Embryonic facial prominence (tissue), 1 donor: Measurements from ENCODE around the gene PRADC1.

Experiments
- DNase-seq: peaks from one replicate; pipeline ENCODE4 v3.0.0-alpha.2; 2016; ENCODE audit errors: extremely low spot score

The PRADC1 gene

DNA sequence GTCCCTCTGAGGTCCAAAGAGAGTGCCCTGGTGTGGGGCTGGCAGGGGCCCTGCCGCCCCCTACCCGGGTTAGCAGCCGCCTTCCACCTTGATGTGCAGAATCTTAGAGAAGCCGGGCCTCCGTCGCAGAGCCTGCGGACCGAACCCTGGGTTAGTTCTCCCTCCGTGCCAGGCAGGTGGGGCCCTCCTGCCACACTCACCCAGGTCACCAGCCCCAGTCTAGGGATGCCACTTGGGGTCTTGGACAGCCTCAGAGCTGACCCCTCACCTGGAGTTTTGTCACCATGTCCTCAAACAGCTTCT lies 25.8 kb upstream of the PRADC1 start:
- no peak for DNase-seq

DNA sequence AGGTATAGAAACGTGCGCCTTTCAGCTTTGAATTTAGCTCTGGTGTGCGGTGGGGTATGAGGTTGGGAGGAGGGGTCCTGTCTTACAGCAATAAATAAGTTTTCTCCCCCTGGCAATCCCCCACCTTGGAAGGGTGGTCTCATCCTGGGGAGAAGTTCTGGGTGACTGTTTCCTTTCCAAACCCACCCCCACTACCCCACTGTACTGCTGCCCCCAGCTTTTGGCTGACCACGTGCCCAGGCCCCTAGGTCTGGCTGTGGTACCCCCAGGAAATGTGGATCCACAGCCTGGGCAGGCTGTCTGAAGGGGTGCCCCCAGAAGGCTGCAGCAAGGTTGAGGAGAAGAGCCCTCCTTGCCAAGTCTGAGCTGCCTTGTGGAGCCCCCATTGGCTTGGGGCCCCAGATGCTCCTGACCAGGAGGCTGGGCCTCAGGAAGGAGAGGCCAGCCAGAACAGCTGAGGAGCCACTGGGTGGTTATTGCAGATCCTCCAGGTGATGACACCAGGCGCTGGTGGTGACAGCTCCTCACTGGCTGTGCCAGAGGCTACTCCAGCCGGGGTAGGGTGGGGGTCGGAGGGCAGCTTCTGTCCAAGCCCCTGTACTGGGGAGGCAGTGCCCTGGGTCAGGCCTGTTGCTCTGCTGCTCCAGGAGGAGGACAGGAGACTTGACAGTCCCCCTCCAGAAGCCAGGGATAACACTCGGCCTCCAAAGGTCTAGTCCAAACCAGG lies 25.3 kb upstream of the PRADC1 start:
- DNase-seq: no peak

DNA sequence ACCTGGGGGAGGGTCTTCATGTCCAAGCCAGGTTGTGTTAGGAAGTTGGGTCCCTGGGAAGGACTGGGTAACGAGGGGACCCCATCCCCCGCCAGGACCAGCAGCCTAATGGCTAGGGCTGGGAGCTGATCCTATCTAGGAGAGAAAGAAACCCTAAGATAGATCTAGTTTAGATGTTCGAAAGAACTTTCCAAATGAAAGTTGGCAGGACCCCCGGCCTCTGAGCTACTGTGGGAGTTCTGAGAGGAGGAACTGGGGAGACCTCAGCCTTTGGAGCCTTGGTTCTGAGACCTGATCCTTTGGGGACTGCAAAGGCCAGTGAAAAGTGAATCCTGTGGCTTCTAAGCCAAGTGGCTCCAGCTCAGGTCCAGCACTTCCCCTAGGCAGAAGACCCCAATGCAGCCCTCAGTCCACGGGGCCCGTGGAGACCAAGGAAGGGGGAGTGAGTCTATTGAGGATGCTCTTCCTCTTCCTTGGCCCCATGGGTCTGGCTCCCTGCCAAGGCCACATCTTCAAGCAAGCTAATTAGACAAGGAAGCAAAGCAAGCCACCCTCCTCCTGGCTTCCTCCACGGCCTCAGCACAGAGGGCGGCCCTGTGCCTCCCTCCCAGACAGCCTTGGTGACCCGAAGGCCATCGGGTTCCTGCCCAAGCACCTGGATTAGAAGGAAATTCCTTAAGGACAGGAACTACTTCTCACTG lies 24.5 kb upstream of the PRADC1 start:
- DNase-seq: no peak

DNA sequence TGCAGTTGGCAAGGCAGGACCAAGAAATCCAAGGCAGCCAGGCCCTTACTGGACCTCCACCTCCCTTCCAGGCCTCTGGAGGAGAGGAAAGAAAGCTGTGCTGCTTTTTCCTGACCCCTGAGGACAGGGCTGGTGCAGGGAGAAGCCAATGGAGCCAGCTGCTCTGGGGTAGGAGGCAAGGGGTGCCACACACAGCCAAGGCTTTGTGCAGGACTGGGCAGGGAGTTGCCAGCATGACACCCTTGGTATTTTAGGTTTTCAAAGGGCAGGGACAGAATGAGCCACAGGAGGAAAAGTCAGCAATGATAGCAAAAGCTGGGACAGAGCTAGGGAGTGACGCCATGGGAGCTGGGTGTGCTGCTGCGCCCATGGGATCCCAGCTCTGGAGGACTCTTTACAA lies 24.0 kb upstream of the PRADC1 start:
- no peak for DNase-seq

DNA sequence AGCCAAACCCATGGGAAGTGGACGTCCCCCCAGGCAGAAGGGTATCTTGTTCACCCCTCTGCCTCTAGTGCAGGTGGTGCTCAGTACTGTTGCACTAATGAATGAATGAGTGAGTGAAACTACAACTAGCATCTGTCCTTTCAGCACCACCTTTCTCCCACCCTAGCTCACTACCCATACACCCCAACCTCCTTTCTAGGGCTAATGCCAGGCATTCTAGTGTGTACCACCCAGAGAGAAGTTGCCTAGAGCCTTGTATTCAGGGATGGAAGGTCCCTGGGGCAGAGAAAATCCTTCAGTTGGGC lies 23.5 kb upstream of the PRADC1 start:
- no peak for DNase-seq

DNA sequence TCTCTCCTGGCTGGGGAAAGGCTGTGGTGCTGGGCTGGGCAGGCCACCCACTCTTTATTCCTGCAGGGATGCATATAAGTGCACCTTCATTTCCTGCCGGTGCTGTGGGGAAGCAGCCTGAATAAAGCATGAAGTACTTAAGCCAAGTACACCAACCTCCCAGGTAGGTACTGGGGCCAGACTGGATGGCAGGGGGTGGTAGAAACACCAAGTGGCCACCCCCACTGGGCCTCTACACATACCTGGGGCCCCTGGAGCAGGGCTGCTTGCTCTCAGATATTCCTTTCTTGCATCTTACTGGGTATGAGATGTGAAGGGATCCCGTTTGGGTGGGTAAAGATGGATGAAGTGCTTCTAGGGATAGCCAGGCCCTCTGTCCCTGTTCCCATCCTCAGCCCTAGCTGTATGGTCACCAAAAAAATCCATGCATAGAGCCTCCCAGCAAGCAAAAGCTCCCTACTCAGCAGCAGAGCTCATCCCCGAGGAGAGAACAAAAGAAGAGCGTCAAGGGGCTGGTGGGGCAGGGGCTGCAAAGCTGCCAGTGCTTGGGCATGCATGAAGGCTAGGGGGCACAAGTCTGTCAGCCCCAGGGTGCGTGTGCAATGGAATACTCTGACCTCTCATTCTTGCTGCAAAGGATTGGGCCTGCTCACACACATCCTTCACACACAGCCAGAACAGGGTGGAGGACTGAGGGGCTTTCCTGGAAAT lies 23.0 kb upstream of the PRADC1 start:
- no peak for DNase-seq

DNA sequence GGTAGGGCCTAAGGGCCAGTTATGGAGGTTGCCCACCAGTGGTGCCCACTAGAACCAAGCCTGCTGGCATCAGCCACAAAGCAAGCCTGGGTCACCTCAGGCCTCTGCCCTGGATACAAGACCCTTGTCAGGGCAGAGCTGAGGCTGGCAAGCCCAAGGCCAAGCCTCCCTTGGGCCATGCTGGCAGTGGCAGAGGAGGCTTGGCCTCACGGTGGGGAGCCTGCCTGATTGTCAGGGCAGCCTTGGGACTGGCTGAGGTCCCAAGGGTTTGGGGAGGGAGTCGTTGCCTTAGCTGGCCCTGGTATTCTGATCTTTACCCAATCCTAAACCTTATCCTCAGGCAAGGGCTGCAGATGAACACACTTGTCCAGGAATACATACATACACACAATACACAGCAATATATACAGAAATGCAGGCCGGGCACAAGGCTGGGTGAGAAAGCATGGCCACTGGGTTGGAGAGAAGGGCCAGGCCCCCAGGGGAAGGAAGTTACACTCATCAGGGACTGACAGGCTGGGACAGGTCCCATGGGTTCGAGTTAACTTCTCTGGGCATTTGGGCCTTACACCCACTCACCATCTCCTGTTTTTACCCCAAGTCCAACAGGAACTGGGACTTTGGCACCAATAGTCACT lies 22.1 kb upstream of the PRADC1 start:
- no peak for DNase-seq

DNA sequence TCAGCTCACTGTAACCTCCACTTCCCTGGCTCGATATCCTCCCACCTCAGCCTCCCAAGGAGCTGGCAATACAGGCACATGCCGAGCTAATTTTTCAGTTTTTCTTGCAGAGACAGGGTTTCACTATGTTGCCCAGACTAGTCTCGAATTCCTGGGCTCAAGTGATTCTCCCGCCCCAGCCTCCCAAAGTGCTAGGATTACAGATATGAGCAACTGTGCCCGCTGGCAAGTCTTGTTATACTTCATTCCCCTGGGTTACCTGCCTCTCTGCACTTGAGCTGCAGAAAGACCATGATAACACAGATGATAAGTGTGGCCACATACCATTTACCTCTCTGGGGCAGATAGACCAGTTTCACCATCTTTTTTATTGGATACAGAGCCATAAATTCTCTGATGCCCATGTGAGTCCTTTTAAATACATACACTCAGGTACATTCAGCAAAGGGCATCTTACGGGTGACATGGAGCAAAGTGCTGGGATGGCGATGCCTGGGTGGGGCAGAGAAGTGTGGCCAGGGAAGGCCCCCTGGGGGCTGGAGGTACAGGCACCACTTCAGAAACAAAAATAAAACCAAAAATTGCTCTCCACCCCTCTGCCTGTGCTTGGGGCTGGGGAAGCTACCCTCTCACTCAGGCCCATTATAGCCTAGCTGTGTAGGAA lies 21.4 kb upstream of the PRADC1 start:
- no peak for DNase-seq

DNA sequence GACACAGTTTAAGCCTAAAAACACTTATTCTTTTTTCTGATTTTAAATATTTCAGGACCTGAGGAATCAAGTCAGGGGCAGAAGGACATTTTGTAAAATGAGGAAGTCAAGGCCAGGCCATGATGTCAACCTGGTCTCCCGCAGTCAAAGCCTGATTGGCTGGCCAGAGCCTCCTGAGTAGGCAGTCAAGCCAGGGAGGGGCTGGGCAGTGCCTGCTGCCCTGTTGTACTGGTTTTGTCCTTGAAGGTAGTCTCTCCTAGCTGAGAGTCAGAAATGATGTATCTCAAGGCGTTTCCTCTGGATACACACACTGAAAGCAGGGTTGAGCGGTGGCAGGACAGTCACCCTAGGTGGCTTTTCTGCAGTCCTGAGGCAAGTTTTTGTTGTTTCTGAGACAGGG lies 20.9 kb upstream of the PRADC1 start:
- no peak for DNase-seq

DNA sequence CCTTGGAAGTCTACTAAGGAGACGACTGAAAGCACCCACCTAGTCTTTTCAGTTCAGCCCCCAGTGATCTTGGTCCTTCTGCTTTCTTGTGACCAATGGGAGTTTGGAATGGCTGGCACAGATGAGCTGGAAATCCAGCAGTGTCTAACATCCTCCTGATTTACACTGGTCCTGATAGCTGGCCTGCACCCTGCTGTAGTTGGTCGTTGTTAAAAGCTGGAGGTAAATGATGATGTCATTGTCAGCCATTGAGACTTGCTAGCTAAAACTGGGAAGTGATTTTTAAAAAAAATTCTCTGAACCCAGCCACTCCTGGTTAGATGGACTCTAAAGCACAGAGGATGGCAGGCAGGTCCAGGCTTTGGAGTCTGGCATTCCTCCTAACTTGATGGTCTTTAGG lies 20.4 kb upstream of the PRADC1 start:
- DNase-seq: no peak

DNA sequence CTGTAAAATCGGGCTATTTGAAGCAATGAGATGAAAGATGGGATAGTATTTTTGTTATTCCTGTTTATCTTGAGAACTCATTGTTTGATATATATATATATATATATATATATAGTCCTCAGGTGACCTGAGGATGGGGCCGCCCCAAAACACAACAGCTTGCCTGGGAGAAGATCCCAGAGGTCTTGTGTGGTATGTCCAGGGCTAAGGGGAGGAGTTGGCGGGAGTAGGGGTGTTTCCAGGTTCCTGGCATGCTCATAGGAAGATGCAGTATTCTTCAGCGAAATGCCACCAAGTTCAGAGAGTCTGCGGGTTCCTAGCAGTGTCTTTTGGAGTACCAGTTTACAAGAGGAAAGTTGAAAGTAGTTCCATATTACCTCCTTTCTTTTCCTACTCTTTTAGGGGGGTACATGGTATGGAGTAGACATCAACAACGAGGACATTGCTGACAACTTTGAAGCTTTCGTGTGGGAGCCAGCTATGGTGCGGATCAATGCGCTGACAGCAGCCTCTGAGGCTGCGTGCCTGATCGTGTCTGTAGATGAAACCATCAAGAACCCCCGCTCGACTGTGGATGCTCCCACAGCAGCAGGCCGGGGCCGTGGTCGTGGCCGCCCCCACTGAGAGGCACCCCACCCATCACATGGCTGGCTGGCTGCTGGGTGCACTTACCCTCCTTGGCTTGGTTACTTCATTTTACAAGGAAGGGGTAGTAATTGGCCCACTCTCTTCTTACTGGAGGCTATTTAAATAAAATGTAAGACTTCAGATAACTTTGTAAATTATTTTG lies 19.4 kb upstream of the PRADC1 start:
- DNase-seq: no peak

DNA sequence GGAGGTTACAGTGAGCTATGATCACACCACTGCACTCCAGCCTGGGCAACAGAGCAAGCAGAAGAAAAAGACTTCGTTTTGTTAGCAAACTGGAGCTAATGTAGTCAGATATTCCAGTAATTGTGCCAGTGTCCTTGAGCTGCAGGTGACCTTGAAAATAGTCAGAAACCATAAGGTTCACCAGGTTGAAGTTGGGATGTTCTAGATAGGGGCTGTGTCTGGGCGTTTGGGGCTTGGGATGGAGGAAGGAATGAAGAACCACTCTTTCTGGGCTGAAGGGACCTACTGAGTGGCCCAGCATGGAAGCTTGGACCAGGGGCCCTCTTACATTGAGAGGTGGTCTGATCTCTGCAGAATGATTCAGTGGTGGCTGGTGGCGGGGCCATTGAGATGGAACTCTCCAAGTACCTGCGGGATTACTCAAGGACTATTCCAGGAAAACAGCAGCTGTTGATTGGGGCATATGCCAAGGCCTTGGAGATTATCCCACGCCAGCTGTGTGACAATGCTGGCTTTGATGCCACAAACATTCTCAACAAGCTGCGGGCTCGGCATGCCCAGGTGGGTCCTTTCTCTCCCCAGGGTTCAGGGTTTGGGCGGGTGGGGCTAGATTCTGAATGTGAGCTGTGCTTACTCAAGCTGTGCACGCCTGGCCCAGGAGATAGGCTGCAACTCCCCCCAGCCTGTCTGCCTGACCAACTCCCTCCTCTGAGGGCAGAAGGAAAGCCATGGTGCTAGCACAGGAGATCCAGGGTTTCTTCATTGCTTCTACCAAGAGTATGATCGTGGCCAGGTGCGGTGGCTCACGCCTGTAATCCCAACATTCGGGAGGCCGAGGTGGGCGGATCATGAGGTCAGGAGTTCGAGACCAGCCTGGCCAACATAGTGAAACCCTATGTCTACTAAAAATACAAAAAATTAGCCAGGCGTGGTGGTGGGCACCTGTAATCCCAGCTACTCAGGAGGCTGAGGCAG lies 18.1 kb upstream of the PRADC1 start:
- DNase-seq: no peak

DNA sequence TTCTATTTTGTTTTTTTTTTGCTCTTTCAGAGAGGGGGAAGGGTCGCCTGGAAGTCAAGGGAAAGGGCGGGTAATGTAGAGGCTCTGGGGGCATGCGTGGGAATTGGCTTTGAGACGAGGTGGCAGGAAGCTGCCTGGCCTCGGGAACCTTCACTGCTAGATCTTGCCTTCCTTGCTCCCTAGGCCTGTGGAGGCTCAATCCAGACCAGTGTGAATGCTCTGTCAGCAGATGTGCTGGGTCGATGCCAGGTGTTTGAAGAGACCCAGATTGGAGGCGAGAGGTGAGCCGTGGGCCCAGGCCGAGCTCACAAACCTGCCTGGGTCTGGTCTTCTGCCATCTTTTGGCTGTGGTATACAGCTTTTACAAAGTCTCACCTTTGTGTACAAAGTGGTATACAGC lies 16.6 kb upstream of the PRADC1 start:
- DNase-seq: no peak

DNA sequence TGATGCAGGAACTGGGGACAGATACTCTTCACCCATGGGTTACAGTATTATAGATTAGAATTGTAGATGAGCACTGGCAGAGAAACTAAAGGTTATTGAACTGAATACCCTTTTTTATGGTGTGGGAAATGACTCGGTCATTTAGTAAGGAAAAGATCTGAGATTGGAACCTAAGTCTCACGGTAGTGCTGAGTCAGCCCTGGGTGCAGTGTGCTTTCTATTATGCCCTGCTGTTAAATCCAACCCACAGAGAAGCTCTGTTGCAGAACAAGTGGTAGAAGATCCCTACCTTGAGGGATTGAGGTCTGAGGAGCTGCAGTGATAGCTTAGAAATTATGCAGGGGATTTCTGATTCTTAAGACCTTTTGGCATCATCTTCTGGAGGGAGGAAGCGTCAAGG lies 13.8 kb upstream of the PRADC1 start:
- DNase-seq: no peak

DNA sequence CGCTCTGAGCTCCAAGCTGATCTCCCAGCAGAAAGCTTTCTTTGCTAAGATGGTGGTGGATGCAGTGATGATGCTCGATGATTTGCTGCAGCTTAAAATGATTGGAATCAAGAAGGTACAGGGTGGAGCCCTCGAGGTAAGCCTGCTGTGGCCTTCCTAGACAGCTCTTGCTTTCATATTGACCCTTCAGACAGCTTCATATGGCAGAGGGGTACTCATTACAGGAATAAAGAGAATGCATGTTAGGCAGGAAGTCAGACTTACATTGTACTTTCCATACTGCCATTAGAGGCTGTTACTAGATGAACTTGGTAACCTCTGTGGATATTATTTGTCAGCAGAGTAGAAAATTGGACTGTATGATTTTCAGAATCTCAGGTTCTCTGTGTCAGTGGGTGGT lies 11.5 kb upstream of the PRADC1 start:
- no peak for DNase-seq

DNA sequence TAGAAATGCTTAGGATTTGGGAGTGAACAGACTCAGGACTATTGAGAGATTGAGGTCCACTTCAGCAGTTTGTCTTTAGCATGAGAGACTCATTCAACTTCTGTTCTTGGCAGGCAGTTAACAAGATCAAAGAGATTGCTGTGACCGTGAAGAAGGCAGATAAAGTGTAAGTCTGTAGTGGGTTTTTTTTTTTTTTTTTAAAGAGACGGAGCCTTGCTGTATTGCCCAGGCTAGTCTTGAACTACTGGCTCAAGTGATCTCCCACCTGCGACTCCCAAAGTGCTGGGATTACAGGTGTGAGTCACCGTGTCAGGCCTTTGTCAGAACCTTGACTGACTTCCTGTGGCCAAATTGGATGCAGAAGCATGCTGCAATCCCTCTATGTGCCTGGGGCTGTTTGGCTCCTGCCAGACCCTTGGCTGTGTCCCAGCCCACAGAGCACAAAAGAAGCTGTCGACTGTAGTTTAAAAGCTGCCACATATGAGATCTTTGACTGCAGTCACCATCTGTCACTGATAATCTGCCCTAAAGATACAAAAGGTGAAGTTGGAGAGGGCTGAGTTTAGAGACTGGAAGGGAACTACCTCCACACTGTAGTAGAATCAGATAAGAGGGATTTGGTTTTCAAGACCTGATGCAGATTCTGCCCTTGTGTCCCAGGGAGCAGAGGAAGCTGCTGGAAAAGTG lies 11.0 kb upstream of the PRADC1 start:
- no peak for DNase-seq

DNA sequence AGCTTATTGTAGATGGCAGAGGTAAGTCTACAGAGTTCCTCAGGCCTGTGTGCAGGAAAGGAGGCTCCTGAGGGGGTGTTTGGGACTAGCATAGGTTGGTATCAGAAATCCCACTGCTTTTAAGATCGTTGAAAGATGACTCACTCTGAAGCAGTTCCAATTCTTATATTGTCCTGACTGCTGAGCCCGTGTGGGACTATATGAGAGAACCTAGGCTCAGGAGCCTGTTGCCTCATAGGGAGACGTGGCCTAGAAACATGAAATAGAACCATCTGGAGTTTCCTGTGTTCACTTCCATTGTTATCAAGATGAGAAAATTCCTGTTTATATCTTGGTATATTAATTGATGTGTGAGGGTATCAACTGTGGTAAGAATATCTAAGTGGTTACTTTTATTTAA lies 6.7 kb upstream of the PRADC1 start:
- DNase-seq: no peak

DNA sequence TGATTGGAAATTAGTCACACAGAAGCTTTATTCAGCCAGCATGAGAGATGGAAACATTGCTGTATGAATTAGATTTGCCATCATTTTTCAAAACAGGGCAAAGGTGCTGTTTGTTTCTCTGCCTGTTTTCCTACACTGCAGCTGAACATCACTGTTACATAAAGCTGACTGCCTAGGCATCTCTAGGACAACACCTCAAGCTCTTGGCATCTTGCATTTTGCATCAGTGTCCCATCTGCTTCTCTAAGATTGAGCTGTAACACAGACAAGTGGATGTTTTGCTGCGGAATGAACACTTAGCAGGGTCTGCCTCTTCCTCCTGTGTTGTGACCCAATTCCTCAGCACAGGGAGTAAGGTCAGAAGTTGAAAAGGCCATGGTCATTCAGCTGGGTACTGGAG lies 5.9 kb upstream of the PRADC1 start:
- DNase-seq: no peak

DNA sequence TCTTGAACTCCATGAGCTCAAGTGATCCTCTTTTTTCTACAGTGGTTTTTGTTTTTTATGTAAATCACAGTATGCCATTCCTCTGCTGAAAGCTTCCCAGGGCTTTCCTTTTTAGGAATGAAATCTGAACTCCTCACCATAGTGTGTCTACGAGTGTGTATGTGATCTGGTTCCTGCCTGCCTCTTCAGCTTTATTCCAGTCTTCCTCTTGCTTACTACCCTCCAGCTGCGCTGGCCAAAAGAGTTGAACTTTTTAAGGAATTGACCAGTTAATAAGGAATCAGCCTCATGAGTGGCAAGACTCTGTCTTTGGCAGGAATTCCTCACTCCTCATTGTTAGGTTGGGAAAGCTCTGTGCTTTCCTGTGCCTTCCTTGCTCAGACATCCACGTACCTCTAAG lies 5.1 kb upstream of the PRADC1 start:
- DNase-seq: no peak

DNA sequence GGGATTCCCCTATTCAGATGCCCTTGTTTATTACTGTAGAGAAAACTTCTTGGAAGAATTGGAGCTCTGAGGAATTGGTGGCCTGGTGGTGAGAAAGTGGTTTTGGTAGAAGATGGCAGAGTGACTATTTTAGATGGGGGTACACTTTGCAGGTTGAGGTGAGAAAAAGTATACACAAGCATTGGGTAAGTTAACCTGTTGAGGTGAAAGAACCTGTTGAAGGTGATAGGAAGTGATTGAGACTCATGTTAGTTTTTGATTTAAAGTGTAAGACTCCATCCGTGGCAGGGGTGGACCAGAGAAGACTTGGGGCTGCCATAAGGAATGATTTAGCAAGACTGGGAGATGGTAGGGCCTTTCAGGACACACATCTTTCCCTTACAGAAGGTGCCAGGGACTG lies 4.1 kb upstream of the PRADC1 start:
- DNase-seq: no peak
